Lower lobe of right lung (tissue), 2 donors: ENCODE measurements around the gene PRKCH. TPM values are rescaled to one million over a fixed set of nuclear protein-coding genes. Genes with fewer than 3 reads are reported as not detected.
A peak's percentile ranks its signal among the peaks of the same experiment; 100 is the strongest.

Source experiments
- ATAC-seq, 2 donors: fragments of 200-7000 bp; cut with Tn5 transposase; one replicate each; pipeline ENCODE4 v1.9.1; 2020 to 2022; ENCODE audit warnings: mild to moderate bottlenecking in 2 of 2, moderate library complexity in 2 of 2
- DNase-seq: peaks from one replicate; pipeline ENCODE4 v3.0.0-alpha.2; 2020
- H3K27ac ChIP-seq: fragments of 200-600 bp; one replicate; pipeline ENCODE4 v1.8.0; 2022
- H3K27me3 ChIP-seq: fragments of 200-600 bp; one replicate; pipeline ENCODE4 v1.8.0; 2022; ENCODE audit warnings: low read depth
- H3K36me3 ChIP-seq: fragments of 200-600 bp; one replicate; pipeline ENCODE4 v1.8.0; 2022; ENCODE audit warnings: mild to moderate bottlenecking
- H3K4me1 ChIP-seq: fragments of 200-600 bp; one replicate; pipeline ENCODE4 v1.8.0; 2022
- H3K4me3 ChIP-seq: fragments of 200-600 bp; one replicate; pipeline ENCODE4 v1.8.0; 2022; ENCODE audit warnings: mild to moderate bottlenecking
- H3K9me3 ChIP-seq: fragments of 200-600 bp; one replicate; pipeline ENCODE4 v1.8.0; 2022
- intact Hi-C: fragments of 100-400 bp; cut with DNase I; formaldehyde crosslinking; loops from one replicate; pipeline ENCODE4 v1.11.0; 2022
- total RNA-seq: library from RNA; stranded (reverse); fragmentation: NEBNext Ultra II Directional; extraction: Animal tissue kit (Norgen Biotek cat#: 25700); gene quantifications from one replicate; pipeline ENCODE4 v1.2.1, GENCODE V29; 2021
- TF ChIP-seq, protein P1 (sequence below): fragments of 200-600 bp; IDR thresholded peaks from one replicate; pipeline ENCODE4 v1.8.0; 2022; ENCODE audit warnings: antibody characterized with exemption, mild to moderate bottlenecking
- donor health status: DM: no; HTN: yes; CAD: no; lungs with severe emphysema.

PRKCH gene
- total RNA-seq, 1 donor from 2014 or later, result 60.9 TPM

DNA sequence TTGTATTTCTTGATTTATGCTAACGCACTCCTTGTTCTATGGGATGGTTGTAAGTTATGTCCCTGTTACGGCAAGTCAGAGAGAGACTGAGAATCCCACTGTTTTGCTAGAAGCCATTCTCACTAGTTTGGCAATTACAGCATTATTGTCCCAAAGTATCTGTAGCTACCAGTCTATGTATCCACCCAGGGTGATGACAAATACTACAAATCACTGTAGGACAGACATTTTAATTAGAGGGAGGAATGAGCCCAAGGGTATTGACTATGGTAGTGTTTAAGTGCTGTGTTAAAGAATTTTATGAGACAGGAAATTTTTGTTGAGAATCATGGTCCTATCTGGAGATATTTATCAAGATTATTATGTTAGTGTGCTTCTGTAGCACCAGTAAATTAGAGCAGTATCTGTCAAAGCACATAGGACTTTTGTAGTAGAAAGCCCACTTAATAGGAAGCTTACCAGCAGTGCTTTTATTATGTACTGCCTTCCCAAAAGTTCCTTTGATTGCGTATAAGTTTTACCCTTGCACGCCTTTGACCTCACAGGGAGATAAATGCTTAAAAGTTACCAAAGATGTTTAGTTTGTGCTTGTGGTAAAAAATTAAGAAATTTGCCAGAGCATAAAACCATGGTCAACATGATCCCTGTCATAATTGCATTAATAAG is 10.7 kb downstream of the PRKCH start:
- no peak for DNase-seq
- Histone ChIP-seq H3K27me3 (no peaks in the 10 kb centered on the region), H3K9me3 (no peaks in the 10 kb centered on the region), H3K27ac (no peak overlapping the region), H3K36me3 (no peaks in the 10 kb centered on the region), H3K4me1 (peaks cover 52% of the 10 kb centered on the region), H3K4me3 (no peak overlapping the region)
- intact Hi-C loops, result no loop called here
- TF ChIP-seq, protein P1, sequence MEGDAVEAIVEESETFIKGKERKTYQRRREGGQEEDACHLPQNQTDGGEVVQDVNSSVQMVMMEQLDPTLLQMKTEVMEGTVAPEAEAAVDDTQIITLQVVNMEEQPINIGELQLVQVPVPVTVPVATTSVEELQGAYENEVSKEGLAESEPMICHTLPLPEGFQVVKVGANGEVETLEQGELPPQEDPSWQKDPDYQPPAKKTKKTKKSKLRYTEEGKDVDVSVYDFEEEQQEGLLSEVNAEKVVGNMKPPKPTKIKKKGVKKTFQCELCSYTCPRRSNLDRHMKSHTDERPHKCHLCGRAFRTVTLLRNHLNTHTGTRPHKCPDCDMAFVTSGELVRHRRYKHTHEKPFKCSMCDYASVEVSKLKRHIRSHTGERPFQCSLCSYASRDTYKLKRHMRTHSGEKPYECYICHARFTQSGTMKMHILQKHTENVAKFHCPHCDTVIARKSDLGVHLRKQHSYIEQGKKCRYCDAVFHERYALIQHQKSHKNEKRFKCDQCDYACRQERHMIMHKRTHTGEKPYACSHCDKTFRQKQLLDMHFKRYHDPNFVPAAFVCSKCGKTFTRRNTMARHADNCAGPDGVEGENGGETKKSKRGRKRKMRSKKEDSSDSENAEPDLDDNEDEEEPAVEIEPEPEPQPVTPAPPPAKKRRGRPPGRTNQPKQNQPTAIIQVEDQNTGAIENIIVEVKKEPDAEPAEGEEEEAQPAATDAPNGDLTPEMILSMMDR, result no peak
- no peak for ATAC-seq

DNA sequence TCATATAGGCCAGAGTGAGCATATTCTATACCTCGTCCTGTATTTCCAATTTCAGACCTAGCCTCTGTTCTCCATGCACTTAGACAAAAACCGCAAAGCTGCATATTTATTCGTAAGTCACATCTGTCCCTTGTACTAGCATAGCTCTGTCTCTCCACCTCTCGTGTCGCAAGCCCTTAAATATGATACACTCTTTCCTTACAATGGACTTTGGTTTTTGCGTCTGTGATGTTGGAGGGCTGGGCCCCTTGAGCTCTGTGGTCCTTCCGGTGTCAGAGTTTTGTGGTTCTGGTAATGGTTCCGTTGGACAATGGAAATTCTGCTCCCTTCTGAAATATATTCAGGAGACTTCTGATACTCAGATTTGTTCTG is 11.3 kb downstream of the PRKCH start:
- Histone ChIP-seq H3K4me3 (no peak overlapping the region), H3K27ac (peak overlapping the region; percentile 58), H3K36me3 (no peaks in the 10 kb centered on the region), H3K9me3 (no peaks in the 10 kb centered on the region), H3K4me1 (peaks cover 47% of the 10 kb centered on the region), H3K27me3 (no peaks in the 10 kb centered on the region)
- DNase-seq, result no peak
- no peak for ATAC-seq
- intact Hi-C loops, result no loop called here
- TF ChIP-seq, protein P1, result no peak

DNA sequence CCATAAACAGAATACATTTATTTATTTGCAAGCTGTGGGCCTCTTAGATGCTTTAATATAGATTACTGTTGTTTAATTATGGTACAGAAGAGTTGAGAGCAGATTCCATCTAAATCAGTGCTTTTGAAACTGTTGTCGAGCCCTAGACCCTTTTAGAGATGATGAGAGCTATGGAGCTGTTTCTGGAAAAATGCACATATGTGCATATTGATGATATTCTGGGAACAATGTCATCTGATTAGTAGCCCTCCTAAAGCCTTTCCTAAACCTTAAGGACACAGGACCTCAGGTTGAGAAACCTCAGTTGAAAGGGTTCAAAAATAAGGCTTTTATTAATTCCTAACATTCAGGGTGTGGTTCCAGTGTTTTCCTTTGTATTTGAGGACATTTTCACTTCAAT is 11.7 kb downstream of the PRKCH start:
- TF ChIP-seq, protein P1, result no peak
- H3K27me3 ChIP-seq, result no peaks in the 10 kb centered on the region
- H3K9me3 ChIP-seq, result no peaks in the 10 kb centered on the region
- H3K27ac ChIP-seq, result peak overlapping the region; percentile 58
- no peak for ATAC-seq
- intact Hi-C loops, result no loop called here
- DNase-seq, result no peak
- H3K4me3 ChIP-seq, result no peak overlapping the region
- peaks cover 46% of the 10 kb centered on the region for H3K4me1 ChIP-seq
- H3K36me3 ChIP-seq, result no peaks in the 10 kb centered on the region

DNA sequence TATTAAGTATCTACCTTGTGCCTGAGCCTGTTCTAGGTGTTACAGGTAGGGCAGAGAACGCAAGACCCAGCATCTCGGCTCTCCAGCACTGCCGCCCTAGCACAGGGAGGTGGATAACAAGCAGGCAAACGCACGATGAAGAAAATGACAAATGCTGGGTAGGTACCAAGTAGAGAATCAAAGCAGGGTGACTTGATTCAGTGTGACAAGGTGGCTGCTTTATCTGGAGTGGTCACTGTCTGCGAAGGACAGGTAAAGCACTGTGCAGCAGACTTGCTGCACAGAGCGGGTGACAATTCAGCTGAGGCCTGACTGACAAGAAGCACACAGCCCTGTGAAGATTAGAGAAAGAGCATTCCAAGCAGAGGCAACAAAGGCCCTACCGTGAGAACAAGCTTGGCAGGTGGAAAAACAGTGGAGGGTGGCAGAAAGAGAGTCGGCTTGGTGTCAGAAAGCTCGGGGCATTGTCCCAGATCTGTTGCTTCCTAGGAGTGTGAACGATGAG is 12.9 kb downstream of the PRKCH start:
- Histone ChIP-seq H3K36me3 (no peaks in the 10 kb centered on the region), H3K4me1 (peaks cover 45% of the 10 kb centered on the region), H3K27me3 (no peaks in the 10 kb centered on the region), H3K9me3 (no peaks in the 10 kb centered on the region), H3K27ac (peak overlapping the region; percentile 58), H3K4me3 (no peak overlapping the region)
- intact Hi-C loops, result no loop called here
- no peak for DNase-seq
- TF ChIP-seq, protein P1, result no peak
- ATAC-seq, result no peak

DNA sequence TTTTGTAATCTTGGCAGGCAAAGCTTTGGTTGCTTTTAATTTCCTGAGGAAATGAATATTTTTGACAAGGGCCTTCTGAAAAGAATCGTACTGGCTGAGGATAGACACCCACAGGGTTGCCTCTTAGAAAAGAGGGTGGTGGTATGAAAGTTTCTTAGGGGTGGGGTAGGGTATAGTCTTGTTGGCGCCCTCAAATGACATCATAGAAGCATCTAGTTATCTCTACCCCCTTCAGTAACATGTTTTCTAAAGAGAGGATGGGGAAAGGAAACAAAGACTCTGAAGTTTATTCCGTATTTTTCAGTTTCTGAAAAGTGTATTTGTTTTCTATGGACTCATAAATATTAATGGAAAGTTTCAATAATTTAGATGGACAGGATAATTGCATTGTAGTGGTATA is 13.7 kb downstream of the PRKCH start:
- ATAC-seq, result no peak

More for the DNA sequence above, 13.7 kb downstream of the PRKCH start:
- Histone ChIP-seq H3K4me3 (no peak overlapping the region), H3K4me1 (peaks cover 41% of the 10 kb centered on the region), H3K36me3 (no peaks in the 10 kb centered on the region), H3K9me3 (no peaks in the 10 kb centered on the region), H3K27me3 (no peaks in the 10 kb centered on the region), H3K27ac (peak overlapping the region; percentile 58)
- no peak for DNase-seq
- intact Hi-C loops, result no loop called here
- TF ChIP-seq, protein P1, result no peak
